WTC11 (cell line): ENCODE results near the gene WNT16. TPM values are rescaled to one million over a fixed set of nuclear protein-coding genes. Genes with fewer than 3 reads are reported as not detected.

Source experiments
- ATAC-seq: fragments of 200-7000 bp; cut with Tn5 transposase; 2 replicates; pipeline ENCODE4 v1.10.0; 2021; ENCODE audit warnings: mild to moderate bottlenecking, moderate library complexity
- CTCF ChIA-PET: fragments of 300-600 bp; sonication (Branson Sonifier 250); formaldehyde crosslinking; loops from one replicate; lab custom pipeline; 2021; ENCODE audit warnings: antibody characterized with exemption; lab: Charles Lee
- POLR2A ChIA-PET: fragments of 350-600 bp; sonication (Branson Sonifier 250); formaldehyde crosslinking; loops from one replicate; lab custom pipeline; 2021; ENCODE audit warnings: antibody characterized with exemption; lab: Charles Lee
- DNase-seq: peaks from one replicate; pipeline ENCODE4 v3.0.0; 2021; ENCODE audit warnings: low spot score
- H3K27ac Mint-ChIP-seq: 2 replicates; pipeline ENCODE4 v1.8.0; 2021; ENCODE audit warnings: mixed read lengths
- H3K27me3 Mint-ChIP-seq: 2 replicates; pipeline ENCODE4 v1.8.0; 2021; ENCODE audit warnings: low read depth, mild to moderate bottlenecking, moderate library complexity, mixed read lengths
- H3K36me3 Mint-ChIP-seq: 2 replicates; pipeline ENCODE4 v1.8.0; 2021; ENCODE audit warnings: mixed read lengths
- H3K4me1 Mint-ChIP-seq: 2 replicates; pipeline ENCODE4 v1.8.0; 2022; ENCODE audit warnings: mixed read lengths
- H3K4me3 Mint-ChIP-seq: 2 replicates; pipeline ENCODE4 v1.8.0; 2021; ENCODE audit warnings: mild to moderate bottlenecking, moderate library complexity, mixed read lengths
- H3K9me3 Mint-ChIP-seq: 2 replicates; pipeline ENCODE4 v1.8.0; 2021; ENCODE audit warnings: mixed read lengths
- CREB1 ChIP-seq: sonication (generic); formaldehyde crosslinking; IDR thresholded peaks from 2 replicates; pipeline ENCODE4 v1.8.0; 2023; ENCODE audit warnings: mild to moderate bottlenecking, missing genetic modification reagents
- EMX1 ChIP-seq: fragments of 250-450 bp; sonication (Bioruptor Pico); IDR thresholded peaks from 2 replicates; pipeline ENCODE4 v1.8.0; 2021; ENCODE audit warnings: mild to moderate bottlenecking
- ESRRA ChIP-seq: sonication (generic); formaldehyde crosslinking; IDR thresholded peaks from 2 replicates; pipeline ENCODE4 v1.8.1; 2022; ENCODE audit warnings: mild to moderate bottlenecking, missing genetic modification reagents, borderline replicate concordance
- FOXJ3 ChIP-seq: sonication (generic); formaldehyde crosslinking; IDR thresholded peaks from 2 replicates; pipeline ENCODE4 v1.9.0; 2021; ENCODE audit warnings: missing genetic modification reagents, mild to moderate bottlenecking, borderline replicate concordance
- KAT7 ChIP-seq: sonication (generic); formaldehyde crosslinking; IDR thresholded peaks from 2 replicates; pipeline ENCODE4 v1.8.1; 2023; ENCODE audit warnings: missing genetic modification reagents, mild to moderate bottlenecking, borderline replicate concordance
- NFE2L1 ChIP-seq: sonication (generic); formaldehyde crosslinking; IDR thresholded peaks from 2 replicates; pipeline ENCODE4 v1.8.1; 2023; ENCODE audit warnings: missing genetic modification reagents
- OVOL2 ChIP-seq: fragments of 250-450 bp; sonication (Bioruptor Pico); IDR thresholded peaks from 2 replicates; pipeline ENCODE4 v1.9.0; 2021; ENCODE audit warnings: mild to moderate bottlenecking, borderline replicate concordance
- SMAD3 ChIP-seq: sonication (generic); formaldehyde crosslinking; IDR thresholded peaks from 2 replicates; pipeline ENCODE4 v1.8.0; 2022; ENCODE audit warnings: missing genetic modification reagents, mild to moderate bottlenecking, borderline replicate concordance
- ZMAT4 ChIP-seq: fragments of 250-450 bp; sonication (Bioruptor Pico); IDR thresholded peaks from 2 replicates; pipeline ENCODE4 v1.9.0; 2021; ENCODE audit warnings: mild to moderate bottlenecking
- ZNF317 ChIP-seq: sonication (generic); formaldehyde crosslinking; IDR thresholded peaks from 2 replicates; pipeline ENCODE4 v1.8.1; 2023; ENCODE audit warnings: low read depth, mild to moderate bottlenecking, moderate library complexity, missing genetic modification reagents, borderline replicate concordance
- ZNF423 ChIP-seq: fragments of 250-450 bp; sonication (Bioruptor Pico); IDR thresholded peaks from 2 replicates; pipeline ENCODE4 v2.1.2; 2022; ENCODE audit warnings: mild to moderate bottlenecking, moderate library complexity
- ZNF671 ChIP-seq: fragments of 250-450 bp; sonication (Bioruptor Pico); IDR thresholded peaks from 2 replicates; pipeline ENCODE4 v1.8.0; 2021; ENCODE audit warnings: mild to moderate bottlenecking
- total RNA-seq: library from RNA; stranded (reverse); gene quantifications from 3 replicates; pipeline ENCODE4 v1.2.3, GENCODE V29; 2021
- TF ChIP-seq, protein P1 (sequence below): sonication (generic); formaldehyde crosslinking; IDR thresholded peaks from 2 replicates; pipeline ENCODE4 v1.8.0; 2023; ENCODE audit warnings: mild to moderate bottlenecking, missing genetic modification reagents
- TF ChIP-seq, protein P2 (sequence below): sonication (generic); formaldehyde crosslinking; IDR thresholded peaks from 2 replicates; pipeline ENCODE4 v1.8.1; 2022; ENCODE audit warnings: low read depth, missing genetic modification reagents, borderline replicate concordance
- TF ChIP-seq, protein P3 (sequence below): fragments of 250-450 bp; sonication (Bioruptor Pico); IDR thresholded peaks from 2 replicates; pipeline ENCODE4 v1.9.0; 2021; ENCODE audit warnings: mild to moderate bottlenecking, borderline replicate concordance

The WNT16 gene
- total RNA-seq, 1 experiment from 2014 or later, result 0.33 TPM

DNA sequence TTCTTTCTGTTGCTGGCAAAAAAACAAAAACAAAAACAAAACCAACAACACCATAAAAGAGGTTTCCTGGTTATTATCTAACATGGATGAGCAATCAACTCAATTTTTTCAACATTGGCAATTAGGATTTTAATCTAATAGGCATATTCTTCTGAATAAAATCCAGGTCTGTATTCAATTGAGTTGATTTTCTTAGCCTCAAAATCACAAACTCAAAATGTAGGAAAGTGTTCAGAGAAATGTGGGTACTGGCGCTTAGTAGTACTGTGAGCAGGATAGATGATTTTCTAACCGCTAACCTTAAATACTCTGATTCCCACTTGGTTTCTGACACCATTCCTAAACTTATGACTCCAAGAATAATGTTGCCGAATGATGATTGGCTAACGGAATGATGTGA is 5.6 kb downstream of the WNT16 start (continued):
- TF ChIP-seq, protein P1, sequence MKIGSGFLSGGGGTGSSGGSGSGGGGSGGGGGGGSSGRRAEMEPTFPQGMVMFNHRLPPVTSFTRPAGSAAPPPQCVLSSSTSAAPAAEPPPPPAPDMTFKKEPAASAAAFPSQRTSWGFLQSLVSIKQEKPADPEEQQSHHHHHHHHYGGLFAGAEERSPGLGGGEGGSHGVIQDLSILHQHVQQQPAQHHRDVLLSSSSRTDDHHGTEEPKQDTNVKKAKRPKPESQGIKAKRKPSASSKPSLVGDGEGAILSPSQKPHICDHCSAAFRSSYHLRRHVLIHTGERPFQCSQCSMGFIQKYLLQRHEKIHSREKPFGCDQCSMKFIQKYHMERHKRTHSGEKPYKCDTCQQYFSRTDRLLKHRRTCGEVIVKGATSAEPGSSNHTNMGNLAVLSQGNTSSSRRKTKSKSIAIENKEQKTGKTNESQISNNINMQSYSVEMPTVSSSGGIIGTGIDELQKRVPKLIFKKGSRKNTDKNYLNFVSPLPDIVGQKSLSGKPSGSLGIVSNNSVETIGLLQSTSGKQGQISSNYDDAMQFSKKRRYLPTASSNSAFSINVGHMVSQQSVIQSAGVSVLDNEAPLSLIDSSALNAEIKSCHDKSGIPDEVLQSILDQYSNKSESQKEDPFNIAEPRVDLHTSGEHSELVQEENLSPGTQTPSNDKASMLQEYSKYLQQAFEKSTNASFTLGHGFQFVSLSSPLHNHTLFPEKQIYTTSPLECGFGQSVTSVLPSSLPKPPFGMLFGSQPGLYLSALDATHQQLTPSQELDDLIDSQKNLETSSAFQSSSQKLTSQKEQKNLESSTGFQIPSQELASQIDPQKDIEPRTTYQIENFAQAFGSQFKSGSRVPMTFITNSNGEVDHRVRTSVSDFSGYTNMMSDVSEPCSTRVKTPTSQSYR, result no peak

DNA sequence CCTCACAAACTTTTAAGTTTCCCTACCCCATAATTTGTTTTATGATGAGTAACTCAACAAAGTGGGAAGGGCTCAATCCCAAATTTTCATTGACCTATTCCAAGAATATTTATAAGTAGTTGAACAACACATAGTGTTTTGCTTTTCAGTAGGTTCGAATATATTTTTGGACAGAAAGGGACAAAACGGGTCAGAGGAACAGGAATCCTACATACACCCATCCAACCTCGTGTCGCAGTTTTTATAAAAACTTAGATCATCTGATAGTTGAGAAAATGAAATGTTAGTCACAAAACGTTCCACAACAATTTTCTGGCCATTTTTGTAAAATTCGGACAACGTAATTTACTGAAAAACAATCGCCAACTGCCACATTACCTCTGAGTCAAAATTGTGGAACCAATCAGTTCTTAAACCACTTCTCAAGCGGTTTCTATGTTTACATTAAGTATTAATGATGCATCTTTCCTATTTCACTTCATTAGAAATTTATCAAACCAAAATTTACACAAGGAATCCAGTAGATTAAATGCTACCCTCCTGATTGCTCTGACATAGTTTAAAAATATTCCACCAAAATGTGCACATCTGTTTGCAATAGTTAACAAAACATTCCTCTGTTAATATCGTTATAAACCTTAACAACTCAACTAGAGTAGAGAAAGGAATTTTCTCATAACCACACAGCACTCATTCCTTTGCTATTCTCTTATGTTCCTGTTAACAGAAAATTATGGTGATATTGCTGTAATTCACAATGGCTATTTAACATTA is 6.3 kb downstream of the WNT16 start:
- peaks cover 10% of the 10 kb centered on the region for H3K4me1 Mint-ChIP-seq
- ATAC-seq (no peak), DNase-seq (no peak)
- TF ChIP-seq NFE2L1, result no peak
- no peak for TF ChIP-seq OVOL2 (CRISPR knock-in tag)
- TF ChIP-seq ZNF671 (CRISPR knock-in tag), result no peak
- TF ChIP-seq EMX1, result no peak
- TF ChIP-seq ZNF423 (CRISPR knock-in tag), result no peak
- TF ChIP-seq CREB1 (CRISPR knock-in tag), result no peak
- no peak for TF ChIP-seq ZNF317 (CRISPR knock-in tag)
- TF ChIP-seq, protein P2, sequence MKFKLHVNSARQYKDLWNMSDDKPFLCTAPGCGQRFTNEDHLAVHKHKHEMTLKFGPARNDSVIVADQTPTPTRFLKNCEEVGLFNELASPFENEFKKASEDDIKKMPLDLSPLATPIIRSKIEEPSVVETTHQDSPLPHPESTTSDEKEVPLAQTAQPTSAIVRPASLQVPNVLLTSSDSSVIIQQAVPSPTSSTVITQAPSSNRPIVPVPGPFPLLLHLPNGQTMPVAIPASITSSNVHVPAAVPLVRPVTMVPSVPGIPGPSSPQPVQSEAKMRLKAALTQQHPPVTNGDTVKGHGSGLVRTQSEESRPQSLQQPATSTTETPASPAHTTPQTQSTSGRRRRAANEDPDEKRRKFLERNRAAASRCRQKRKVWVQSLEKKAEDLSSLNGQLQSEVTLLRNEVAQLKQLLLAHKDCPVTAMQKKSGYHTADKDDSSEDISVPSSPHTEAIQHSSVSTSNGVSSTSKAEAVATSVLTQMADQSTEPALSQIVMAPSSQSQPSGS (CRISPR knock-in tag), result no peak
- TF ChIP-seq FOXJ3 (CRISPR knock-in tag), result no peak
- TF ChIP-seq ZMAT4 (CRISPR knock-in tag), result no peak
- ChIA-PET CTCF (no interaction called here), POLR2A (no interaction called here)
- H3K4me3 Mint-ChIP-seq, result no peak overlapping the region
- H3K9me3 Mint-ChIP-seq, result no peaks in the 10 kb centered on the region
- peaks cover 20% of the 10 kb centered on the region for H3K27me3 Mint-ChIP-seq
- no peaks in the 10 kb centered on the region for H3K36me3 Mint-ChIP-seq
- no peak overlapping the region for H3K27ac Mint-ChIP-seq

- no peak for TF ChIP-seq KAT7 (CRISPR knock-in tag)
These were observed 7.8 kb downstream of the WNT16 start for GRCh38 chr7:121336579-121336978.

DNA sequence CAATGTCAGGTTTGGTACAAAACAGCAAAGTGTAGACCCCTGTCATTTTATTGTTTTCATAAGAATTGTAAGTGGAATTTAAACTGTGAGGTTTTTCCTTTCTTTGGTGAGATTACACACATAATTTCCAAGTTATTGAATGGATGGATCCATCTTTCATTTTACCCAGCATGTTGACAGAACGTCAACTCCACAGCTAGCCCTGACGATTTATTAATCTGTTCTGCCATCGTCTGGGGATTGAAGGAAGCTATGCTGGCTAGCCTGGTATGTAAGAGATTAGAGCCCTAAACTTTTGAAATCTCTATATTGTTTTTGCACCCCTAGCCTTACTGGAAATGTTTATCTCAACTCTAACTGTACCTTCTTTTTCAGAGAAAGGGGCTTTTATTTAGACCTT is 8.6 kb downstream of the WNT16 start:
- DNase-seq (no peak), ATAC-seq (no peak)
- CTCF ChIA-PET, result interaction anchor here (1.5 kb wide), 1 partner anchor 59 kb away, joined by 3 read pairs; no protein-coding TSS in a partner anchor
- no peak overlapping the region for H3K4me3 Mint-ChIP-seq
- TF ChIP-seq SMAD3 (CRISPR knock-in tag) (no peak), EMX1 (no peak), CREB1 (CRISPR knock-in tag) (no peak), ESRRA (CRISPR knock-in tag) (no peak)
- TF ChIP-seq, protein P3, sequence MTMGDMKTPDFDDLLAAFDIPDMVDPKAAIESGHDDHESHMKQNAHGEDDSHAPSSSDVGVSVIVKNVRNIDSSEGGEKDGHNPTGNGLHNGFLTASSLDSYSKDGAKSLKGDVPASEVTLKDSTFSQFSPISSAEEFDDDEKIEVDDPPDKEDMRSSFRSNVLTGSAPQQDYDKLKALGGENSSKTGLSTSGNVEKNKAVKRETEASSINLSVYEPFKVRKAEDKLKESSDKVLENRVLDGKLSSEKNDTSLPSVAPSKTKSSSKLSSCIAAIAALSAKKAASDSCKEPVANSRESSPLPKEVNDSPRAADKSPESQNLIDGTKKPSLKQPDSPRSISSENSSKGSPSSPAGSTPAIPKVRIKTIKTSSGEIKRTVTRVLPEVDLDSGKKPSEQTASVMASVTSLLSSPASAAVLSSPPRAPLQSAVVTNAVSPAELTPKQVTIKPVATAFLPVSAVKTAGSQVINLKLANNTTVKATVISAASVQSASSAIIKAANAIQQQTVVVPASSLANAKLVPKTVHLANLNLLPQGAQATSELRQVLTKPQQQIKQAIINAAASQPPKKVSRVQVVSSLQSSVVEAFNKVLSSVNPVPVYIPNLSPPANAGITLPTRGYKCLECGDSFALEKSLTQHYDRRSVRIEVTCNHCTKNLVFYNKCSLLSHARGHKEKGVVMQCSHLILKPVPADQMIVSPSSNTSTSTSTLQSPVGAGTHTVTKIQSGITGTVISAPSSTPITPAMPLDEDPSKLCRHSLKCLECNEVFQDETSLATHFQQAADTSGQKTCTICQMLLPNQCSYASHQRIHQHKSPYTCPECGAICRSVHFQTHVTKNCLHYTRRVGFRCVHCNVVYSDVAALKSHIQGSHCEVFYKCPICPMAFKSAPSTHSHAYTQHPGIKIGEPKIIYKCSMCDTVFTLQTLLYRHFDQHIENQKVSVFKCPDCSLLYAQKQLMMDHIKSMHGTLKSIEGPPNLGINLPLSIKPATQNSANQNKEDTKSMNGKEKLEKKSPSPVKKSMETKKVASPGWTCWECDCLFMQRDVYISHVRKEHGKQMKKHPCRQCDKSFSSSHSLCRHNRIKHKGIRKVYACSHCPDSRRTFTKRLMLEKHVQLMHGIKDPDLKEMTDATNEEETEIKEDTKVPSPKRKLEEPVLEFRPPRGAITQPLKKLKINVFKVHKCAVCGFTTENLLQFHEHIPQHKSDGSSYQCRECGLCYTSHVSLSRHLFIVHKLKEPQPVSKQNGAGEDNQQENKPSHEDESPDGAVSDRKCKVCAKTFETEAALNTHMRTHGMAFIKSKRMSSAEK, result no peak
- TF ChIP-seq, protein P2 (CRISPR knock-in tag), result no peak
- POLR2A ChIA-PET, result no interaction called here
- no peaks in the 10 kb centered on the region for H3K9me3 Mint-ChIP-seq
- no peak overlapping the region for H3K27ac Mint-ChIP-seq
- H3K27me3 Mint-ChIP-seq, result no peaks in the 10 kb centered on the region
- H3K36me3 Mint-ChIP-seq, result no peaks in the 10 kb centered on the region
- no peaks in the 10 kb centered on the region for H3K4me1 Mint-ChIP-seq

More at GRCh38 chr7:121336579-121336978, 7.8 kb downstream of the WNT16 start:
- DNase-seq (no peak), ATAC-seq (no peak)
- POLR2A ChIA-PET, result no interaction called here
- CTCF ChIA-PET, result no interaction called here
- Mint-ChIP-seq H3K4me3 (no peak overlapping the region), H3K27me3 (peaks cover 4% of the 10 kb centered on the region), H3K36me3 (no peaks in the 10 kb centered on the region), H3K9me3 (no peaks in the 10 kb centered on the region), H3K4me1 (peaks cover 2% of the 10 kb centered on the region; the same call in 1 of the 2 replicates), H3K27ac (no peak overlapping the region)
